Mucosa of stomach (tissue), 1 donor: ENCODE data around the gene PBRM1.

Source experiments
- H3K27me3 ChIP-seq: one replicate; pipeline ENCODE4 v1.7.0; 2013; ENCODE audit warnings: mild to moderate bottlenecking, low read length; ENCODE audit not compliant: control insufficient read depth, insufficient read depth
- H3K36me3 ChIP-seq: one replicate; pipeline ENCODE4 v1.7.0; 2013; ENCODE audit warnings: low read length; ENCODE audit not compliant: control insufficient read depth, insufficient read depth
- H3K4me1 ChIP-seq: one replicate; pipeline ENCODE4 v1.7.0; 2013; ENCODE audit warnings: mild to moderate bottlenecking, low read length; ENCODE audit not compliant: control insufficient read depth, insufficient read depth
- H3K4me3 ChIP-seq: one replicate; pipeline ENCODE4 v1.7.0; 2013; ENCODE audit warnings: low read length
- H3K9ac ChIP-seq: one replicate; pipeline ENCODE4 v1.7.0; 2013; ENCODE audit warnings: mild to moderate bottlenecking, low read length, moderate library complexity
- H3K9me3 ChIP-seq: one replicate; pipeline ENCODE4 v1.7.0; 2013; ENCODE audit warnings: mild to moderate bottlenecking, low read length, moderate library complexity; ENCODE audit not compliant: control insufficient read depth
- donor health status: Pancreatic carcinoma.

PBRM1 gene

DNA sequence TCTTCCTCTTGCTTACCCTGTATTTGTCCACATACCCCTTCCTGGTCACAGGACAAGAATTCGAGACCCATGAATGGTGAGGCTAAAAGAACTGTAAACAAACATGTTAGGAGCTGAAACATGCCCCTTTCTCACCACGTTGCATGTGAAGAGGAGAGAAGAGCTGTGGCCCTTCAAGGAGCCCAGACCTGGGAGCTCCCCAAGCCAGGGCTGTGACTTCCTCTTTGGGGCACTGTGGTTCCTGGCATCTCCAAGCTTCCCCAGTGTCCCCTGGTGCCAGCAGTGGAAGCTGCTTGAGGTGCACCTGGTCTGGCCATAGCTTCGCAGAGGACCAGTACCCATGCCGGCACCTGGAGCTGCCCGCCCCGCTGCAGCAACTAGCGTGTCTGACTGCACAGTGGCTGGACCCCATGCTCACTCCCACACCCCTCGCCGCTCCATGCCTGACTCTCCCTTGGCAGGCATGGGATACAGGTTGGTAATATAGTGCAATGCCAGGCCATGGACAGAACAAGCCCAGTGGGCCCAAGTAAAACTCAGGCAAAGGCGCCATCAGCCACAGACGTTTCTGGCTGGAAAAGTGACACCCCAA, 30.1 kb upstream of the PBRM1 start:
- H3K27me3 ChIP-seq, result no peaks in the 10 kb centered on the region
- H3K36me3 ChIP-seq, result no peaks in the 10 kb centered on the region
- peaks cover 7% of the 10 kb centered on the region for H3K4me1 ChIP-seq
- no peak overlapping the region for H3K4me3 ChIP-seq
- H3K9ac ChIP-seq, result no peak overlapping the region
- no peaks in the 10 kb centered on the region for H3K9me3 ChIP-seq

DNA sequence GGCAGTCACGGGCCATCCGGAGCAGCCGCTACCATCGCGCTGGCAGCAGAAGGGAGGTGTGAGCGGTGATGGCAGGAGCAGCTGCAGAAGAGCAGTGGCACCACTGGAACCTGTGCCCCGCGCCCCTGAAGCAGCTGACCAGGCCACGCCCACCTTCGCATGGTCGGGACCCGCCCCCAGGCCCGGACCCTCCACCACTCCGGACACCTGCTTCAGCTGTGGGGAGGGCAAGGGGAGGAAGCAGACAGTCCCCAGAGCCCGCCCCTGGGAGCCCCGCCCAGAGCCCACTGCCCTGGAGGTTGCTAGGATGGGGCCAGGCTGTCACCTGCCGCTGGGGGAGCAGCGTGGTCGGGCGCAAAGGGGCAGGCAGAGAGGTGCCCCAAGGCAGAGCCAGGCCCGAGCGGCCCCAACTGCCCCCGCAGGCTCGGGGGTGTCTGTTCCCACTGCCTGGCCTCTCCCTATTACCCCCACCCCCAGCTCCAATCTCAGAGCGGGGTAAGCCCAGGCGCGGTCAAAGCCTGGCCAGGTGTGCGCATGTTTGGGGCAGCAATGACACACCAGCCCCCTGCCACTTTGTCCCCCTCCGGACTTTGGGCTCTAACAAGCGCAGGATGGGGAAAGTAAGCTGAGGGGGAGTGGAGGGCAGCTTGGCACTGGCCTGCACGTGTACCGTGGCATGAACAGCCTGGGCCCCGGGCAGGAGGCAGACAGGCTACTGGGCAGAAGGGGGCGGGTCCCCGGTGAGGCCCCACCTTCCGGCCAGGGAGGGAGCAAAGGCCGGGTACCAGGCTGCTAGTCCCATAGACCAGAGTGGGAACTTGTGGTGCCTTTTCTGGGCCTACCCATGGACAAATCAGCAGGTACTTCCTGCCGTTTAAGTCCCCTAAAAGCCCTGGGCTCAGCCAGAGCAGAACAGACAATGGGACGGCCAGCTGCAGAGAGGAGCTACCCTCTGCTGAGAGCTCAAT, 28.9 kb upstream of the PBRM1 start:
- no peak overlapping the region for H3K4me3 ChIP-seq
- peaks cover 7% of the 10 kb centered on the region for H3K4me1 ChIP-seq
- H3K9ac ChIP-seq, result no peak overlapping the region
- no peaks in the 10 kb centered on the region for H3K36me3 ChIP-seq
- H3K9me3 ChIP-seq, result no peaks in the 10 kb centered on the region
- no peaks in the 10 kb centered on the region for H3K27me3 ChIP-seq

- Histone ChIP-seq H3K4me3 (no peak overlapping the region), H3K36me3 (no peaks in the 10 kb centered on the region), H3K27me3 (no peaks in the 10 kb centered on the region), H3K9ac (no peak overlapping the region), H3K4me1 (peaks cover 12% of the 10 kb centered on the region), H3K9me3 (no peaks in the 10 kb centered on the region)
These were observed 26.8 kb upstream of the PBRM1 start for GRCh38 chr3:52712291-52713212.

DNA sequence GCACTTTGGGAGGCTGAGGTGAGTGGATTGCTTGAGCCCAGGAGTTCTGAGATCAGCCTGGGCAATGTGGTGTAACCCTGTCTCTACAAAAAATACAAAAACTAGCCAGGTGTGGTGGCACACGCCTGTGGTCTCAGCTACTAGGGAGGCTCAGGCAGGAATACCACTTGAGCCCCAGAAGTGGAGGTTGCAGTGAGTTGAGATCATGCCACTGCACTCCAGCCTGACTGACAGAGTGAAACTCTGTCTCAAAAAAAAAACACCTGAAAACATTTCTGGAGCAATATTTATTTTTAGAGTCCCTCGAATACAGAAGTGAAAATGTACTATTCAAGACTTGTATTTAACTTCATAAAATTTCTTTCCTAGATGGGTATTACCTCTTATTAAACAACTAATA, 24.8 kb upstream of the PBRM1 start:
- Histone ChIP-seq H3K9me3 (no peaks in the 10 kb centered on the region), H3K9ac (no peak overlapping the region), H3K4me3 (no peak overlapping the region), H3K36me3 (no peaks in the 10 kb centered on the region), H3K27me3 (no peaks in the 10 kb centered on the region), H3K4me1 (peaks cover 12% of the 10 kb centered on the region)

DNA sequence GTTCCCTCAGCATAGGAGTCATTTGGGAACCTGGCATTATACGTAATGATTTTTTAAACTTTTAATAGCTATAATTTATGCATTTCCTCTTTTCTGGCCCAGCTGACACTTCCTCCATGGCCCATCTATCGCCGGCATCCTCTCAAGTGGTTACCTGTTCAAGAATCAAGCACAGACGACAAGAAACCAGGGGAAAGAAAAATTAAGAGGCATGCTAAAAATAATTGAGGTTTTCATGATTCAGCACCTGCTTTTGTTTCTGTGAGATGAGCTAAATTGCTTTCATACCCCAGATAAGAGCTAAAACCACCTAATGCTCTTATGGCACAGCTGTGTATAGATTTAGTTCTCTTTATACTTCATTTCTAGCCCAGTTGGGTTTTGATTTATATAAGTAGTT, 21.9 kb upstream of the PBRM1 start:
- H3K4me1 ChIP-seq, result peaks cover 21% of the 10 kb centered on the region
- no peak overlapping the region for H3K4me3 ChIP-seq
- no peaks in the 10 kb centered on the region for H3K36me3 ChIP-seq
- H3K9ac ChIP-seq, result no peak overlapping the region
- no peaks in the 10 kb centered on the region for H3K27me3 ChIP-seq
- no peaks in the 10 kb centered on the region for H3K9me3 ChIP-seq

- Histone ChIP-seq H3K36me3 (no peaks in the 10 kb centered on the region), H3K27me3 (no peaks in the 10 kb centered on the region), H3K9ac (peak within 1 kb of the TSS; percentile 91), H3K9me3 (no peaks in the 10 kb centered on the region), H3K4me3 (peak within 1 kb of the TSS; percentile 68), H3K4me1 (peaks cover 21% of the 10 kb centered on the region)
These were observed 20.3 kb upstream of the PBRM1 start, which contains the start of the genes GLT8D1 and SPCS1 for GRCh38 chr3:52705688-52706686. Gene GLT8D1, minus strand, starts transcription at chr3:52705791. Its CDS starts 5,331 bp downstream, at chr3:52700460. Gene SPCS1, plus strand, starts transcription at chr3:52706106. Its CDS starts 141 bp downstream, at chr3:52706247.

DNA sequence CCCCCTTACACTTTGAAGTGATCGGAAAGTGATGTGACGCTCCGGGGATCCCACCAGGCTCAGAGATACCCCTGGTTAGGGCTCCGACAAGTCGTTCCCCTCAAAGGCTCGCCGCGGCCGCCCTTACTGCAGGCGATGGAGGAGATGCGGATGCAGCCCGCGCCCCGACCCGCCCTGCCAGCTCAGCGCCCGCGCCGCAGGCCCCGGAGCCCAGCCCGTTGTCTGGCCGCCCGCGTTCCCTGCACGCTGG, 19.6 kb upstream of the PBRM1 start:
- peaks cover 21% of the 10 kb centered on the region for H3K4me1 ChIP-seq
- H3K27me3 ChIP-seq, result no peaks in the 10 kb centered on the region

DNA sequence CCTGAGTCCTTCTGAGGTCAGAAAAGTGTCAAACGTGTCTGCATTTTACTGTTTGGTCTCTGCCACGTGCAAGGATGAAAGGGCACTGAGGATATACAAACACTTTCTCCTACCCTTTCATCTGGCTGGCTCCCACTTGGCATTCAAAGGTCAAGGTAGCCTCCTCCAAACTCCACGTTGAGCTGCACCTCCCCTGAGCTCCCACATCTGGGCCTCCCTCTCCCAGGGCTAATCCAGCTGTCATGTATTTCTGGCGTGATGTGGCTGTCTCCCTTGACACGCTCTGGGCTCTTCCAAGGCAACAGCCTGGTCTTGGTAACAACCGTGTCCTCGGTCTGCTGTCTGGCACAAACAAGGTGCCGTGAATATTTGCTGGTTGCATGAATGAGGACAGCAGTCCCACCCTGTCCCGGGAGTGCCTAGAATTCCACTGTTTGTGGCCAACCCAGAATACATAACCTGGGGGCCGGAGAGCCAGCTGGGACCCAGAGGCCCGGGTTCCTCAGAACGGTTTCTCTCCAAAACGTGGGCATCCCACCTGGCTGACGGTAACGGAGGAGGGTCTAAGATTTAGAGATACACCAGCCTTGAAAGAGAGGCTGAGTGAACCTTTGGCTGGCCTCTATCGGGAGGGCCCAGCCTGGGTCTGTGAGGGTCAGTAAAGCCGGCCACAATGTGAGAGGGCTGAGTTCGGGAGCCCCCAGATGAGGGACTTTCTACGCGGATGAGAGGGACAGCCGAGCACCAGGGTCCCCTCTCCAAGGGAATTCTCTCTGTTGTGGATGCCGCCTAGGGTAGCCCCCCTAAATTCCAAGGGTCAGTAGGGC, 19.1 kb upstream of the PBRM1 start:
- H3K27me3 ChIP-seq, result no peaks in the 10 kb centered on the region
- H3K9me3 ChIP-seq, result no peaks in the 10 kb centered on the region
- peak overlapping the region; percentile 68 for H3K4me3 ChIP-seq
- peak overlapping the region; percentile 91 for H3K9ac ChIP-seq
- peaks cover 21% of the 10 kb centered on the region for H3K4me1 ChIP-seq
- H3K36me3 ChIP-seq, result no peaks in the 10 kb centered on the region

More for the DNA sequence above, 19.6 kb upstream of the PBRM1 start:
- H3K36me3 ChIP-seq, result no peaks in the 10 kb centered on the region
- H3K9ac ChIP-seq, result peak overlapping the region; percentile 91
- peak overlapping the region; percentile 68 for H3K4me3 ChIP-seq
- no peaks in the 10 kb centered on the region for H3K9me3 ChIP-seq

DNA sequence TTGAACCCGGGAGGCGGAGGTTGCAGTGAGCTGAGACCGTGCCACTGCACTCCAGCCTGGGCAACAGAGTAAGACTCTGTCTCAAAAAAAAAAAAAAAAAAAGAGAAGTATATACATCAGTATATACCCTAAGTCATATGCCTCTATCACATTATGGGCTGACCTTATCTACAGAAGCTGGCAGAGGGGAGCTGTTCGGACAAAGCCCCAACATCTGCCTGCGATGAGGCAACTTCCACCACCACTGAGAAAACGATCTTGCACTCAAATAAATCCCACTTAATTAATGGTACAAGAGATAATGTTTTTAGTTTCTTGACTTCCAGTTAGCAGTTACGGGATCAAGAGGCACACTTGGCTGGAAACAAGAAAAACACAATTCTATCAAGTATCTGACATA, 17.6 kb upstream of the PBRM1 start:
- H3K36me3 ChIP-seq, result no peaks in the 10 kb centered on the region
- H3K9me3 ChIP-seq, result no peaks in the 10 kb centered on the region
- H3K27me3 ChIP-seq, result no peaks in the 10 kb centered on the region
- no peak overlapping the region for H3K9ac ChIP-seq
- H3K4me1 ChIP-seq, result peaks cover 21% of the 10 kb centered on the region
- H3K4me3 ChIP-seq, result no peak overlapping the region

DNA sequence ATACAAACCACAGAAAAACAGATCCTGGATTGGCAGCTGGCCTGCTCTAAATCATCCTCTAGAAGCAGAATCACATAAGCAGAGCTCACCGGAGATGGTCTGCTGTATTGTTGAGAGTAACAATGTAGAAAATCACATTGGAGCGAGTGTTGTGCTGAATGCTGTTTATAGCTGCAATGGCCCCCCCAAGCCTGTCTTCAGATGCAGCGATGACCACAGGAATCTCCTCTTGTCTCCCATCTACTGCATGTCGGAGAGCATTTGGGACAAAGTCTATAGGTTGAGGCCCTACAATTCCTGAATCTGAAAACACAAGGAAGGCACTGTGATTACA, 11.9 kb upstream of the PBRM1 start:
- Histone ChIP-seq H3K27me3 (no peaks in the 10 kb centered on the region), H3K36me3 (peaks cover 29% of the 10 kb centered on the region), H3K4me3 (no peak overlapping the region), H3K9ac (no peak overlapping the region), H3K9me3 (no peaks in the 10 kb centered on the region), H3K4me1 (no peaks in the 10 kb centered on the region)
